BJ (cell line): ENCODE results near the gene MTHFD1L. TPM values are rescaled to one million over a fixed set of nuclear protein-coding genes. Genes with fewer than 3 reads are reported as not detected.

Source experiments
- CTCF ChIA-PET: fragments of 350-600 bp; formaldehyde crosslinking; extraction: SDS; loops from one replicate; lab custom pipeline; 2021; ENCODE audit warnings: antibody characterized with exemption, inconsistent platforms; lab: Yijun Ruan, JAX
- POLR2A ChIA-PET: fragments of 300-600 bp; sonication (Branson Sonifier 250); formaldehyde crosslinking; extraction: SDS; loops from one replicate; lab custom pipeline; 2021; ENCODE audit warnings: antibody characterized with exemption; lab: Charles Lee
- DNase-seq: peaks from one replicate; pipeline ENCODE4 v3.0.0-alpha.2; 2011; ENCODE audit warnings: low read depth
- H3K27me3 ChIP-seq: 2 replicates; pipeline ENCODE4 v1.6.0; 2011; ENCODE audit warnings: low read length; ENCODE audit not compliant: control insufficient read depth, insufficient read depth
- H3K36me3 ChIP-seq: 2 replicates; pipeline ENCODE4 v1.5.1; 2011; ENCODE audit warnings: low read length; ENCODE audit not compliant: control insufficient read depth, insufficient read depth
- H3K4me3 ChIP-seq: 2 replicates; pipeline ENCODE4 v1.5.1; 2011; ENCODE audit warnings: low read depth, mild to moderate bottlenecking, control low read depth, low read length
- CTCF ChIP-seq: IDR thresholded peaks from 2 replicates; pipeline ENCODE4 v1.5.1; 2011; ENCODE audit warnings: low read depth, mild to moderate bottlenecking, control low read depth, inconsistent platforms, low read length, moderate library complexity; ENCODE audit not compliant: insufficient read depth
- polyA plus RNA-seq: library from polyadenylated mRNA; depleted of rRNA; stranded (reverse); fragments of >200 nt; gene quantifications from 2 replicates; pipeline ENCODE4 v1.2.3, GENCODE V29; 2011

The MTHFD1L gene
- polyA plus RNA-seq, 1 experiment: 58.9 TPM

GRCh38 chr6:150883521-150883920, 18.0 kb downstream of the MTHFD1L start:
- CTCF ChIA-PET: interaction anchor here (0.6 to 1.2 kb wide), 3 partner anchors 9 to 65 kb away, joined by 3 to 6 read pairs (median 3); no protein-coding TSS in a partner anchor
- POLR2A ChIA-PET: no interaction called here
- Histone ChIP-seq H3K36me3 (peaks cover 13% of the 10 kb centered on the region), H3K4me3 (no peak overlapping the region), H3K27me3 (no peaks in the 10 kb centered on the region)
- no peak for TF ChIP-seq CTCF
- DNase-seq: no peak

DNA sequence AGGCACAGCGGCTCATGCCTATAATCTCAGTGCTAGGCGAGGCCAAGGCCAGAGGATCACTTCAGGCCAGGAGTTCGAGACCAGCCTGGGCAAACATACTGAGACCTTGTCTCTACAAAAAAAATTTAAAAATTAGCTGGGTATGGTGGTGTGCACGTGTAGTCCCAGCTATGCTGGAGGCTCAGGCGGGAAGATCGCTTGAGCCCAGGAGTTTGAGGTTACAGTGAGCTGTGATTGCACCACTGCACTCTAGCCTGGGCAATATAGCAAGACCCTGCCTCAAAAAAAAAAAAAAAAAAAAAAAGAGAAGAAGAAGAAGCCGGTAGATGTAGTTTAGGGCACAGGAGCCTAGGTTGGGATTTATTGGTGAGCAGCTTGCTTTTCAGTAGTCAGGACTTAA, 20.7 kb downstream of the MTHFD1L start:
- no peaks in the 10 kb centered on the region for H3K27me3 ChIP-seq
- CTCF ChIA-PET: interaction anchor here (0.9 to 1.6 kb wide), 4 partner anchors 43 to 449 kb away, joined by 3 to 5 read pairs (median 4); no protein-coding TSS in a partner anchor
- DNase-seq: no peak
- TF ChIP-seq CTCF: no peak
- POLR2A ChIA-PET: no interaction called here
- H3K36me3 ChIP-seq: peaks cover 13% of the 10 kb centered on the region
- H3K4me3 ChIP-seq: no peak overlapping the region

- Histone ChIP-seq H3K27me3 (no peaks in the 10 kb centered on the region), H3K36me3 (peaks cover 13% of the 10 kb centered on the region), H3K4me3 (no peak overlapping the region)
- TF ChIP-seq CTCF: no peak
- ChIA-PET POLR2A (no interaction called here), CTCF (interaction anchor here (1.0 to 7.4 kb wide), 2 partner anchors 126 to 437 kb away, joined by 3 to 83 read pairs; no protein-coding TSS in a partner anchor)
- DNase-seq: no peak
Measured at GRCh38 chr6:150887978-150888563, 22.6 kb downstream of the MTHFD1L start.

- H3K27me3 ChIP-seq: no peaks in the 10 kb centered on the region
- CTCF ChIA-PET: interaction anchor here (1.0 to 7.6 kb wide), 5 partner anchors 12 to 444 kb away, joined by 3 to 107 read pairs (median 10); no protein-coding TSS in a partner anchor
- TF ChIP-seq CTCF: no peak
- H3K36me3 ChIP-seq: peaks cover 7% of the 10 kb centered on the region
- no peak for DNase-seq
- POLR2A ChIA-PET: no interaction called here
- no peak overlapping the region for H3K4me3 ChIP-seq
Measured at GRCh38 chr6:150890346-150890745, 24.8 kb downstream of the MTHFD1L start.

- peak; percentile 77 for TF ChIP-seq CTCF
- Histone ChIP-seq H3K27me3 (no peaks in the 10 kb centered on the region), H3K4me3 (no peak overlapping the region), H3K36me3 (peaks cover 7% of the 10 kb centered on the region)
- POLR2A ChIA-PET: interaction anchor here (1.1 kb wide), 1 partner anchor 443 kb away, joined by 5 read pairs; no protein-coding TSS in a partner anchor
- CTCF ChIA-PET: interaction anchor here (0.5 to 7.6 kb wide), 28 partner anchors 9 to 551 kb away, joined by 3 to 107 read pairs (median 4); no protein-coding TSS in a partner anchor
- peak; percentile 52 for DNase-seq
Measured at GRCh38 chr6:150891888-150892485, 26.5 kb downstream of the MTHFD1L start.
